Subcutaneous abdominal adipose tissue (tissue), 5 donors: Measurements from ENCODE around the gene THADA.

Source experiments
- H3K27ac ChIP-seq: one replicate; pipeline ENCODE4 v1.7.0; 2013; ENCODE audit warnings: low read depth, mild to moderate bottlenecking, inconsistent platforms, low read length, moderate library complexity
- H3K27me3 ChIP-seq, 5 donors: one replicate each; pipeline ENCODE4 v1.7.0; 2013; ENCODE audit warnings: low read length in 5 of 5, inconsistent platforms in 1 of 5; ENCODE audit not compliant: control insufficient read depth in 5 of 5, insufficient read depth in 4 of 5
- H3K36me3 ChIP-seq, 5 donors: one replicate each; pipeline ENCODE4 v1.7.0; 2013; ENCODE audit warnings: low read length in 5 of 5; ENCODE audit not compliant: control insufficient read depth in 5 of 5, insufficient read depth in 5 of 5
- H3K4me1 ChIP-seq, 5 donors: one replicate each; pipeline ENCODE4 v1.7.0; 2013; ENCODE audit warnings: low read length in 5 of 5, mild to moderate bottlenecking in 3 of 5, moderate library complexity in 1 of 5; ENCODE audit not compliant: control insufficient read depth in 5 of 5, insufficient read depth in 5 of 5
- H3K4me3 ChIP-seq, 5 donors: one replicate each; pipeline ENCODE4 v1.7.0; 2013; ENCODE audit warnings: low read length in 5 of 5, low read depth in 1 of 5
- H3K9ac ChIP-seq, 5 donors: one replicate each; pipeline ENCODE4 v1.7.0; 2013; ENCODE audit warnings: low read length in 5 of 5, mild to moderate bottlenecking in 4 of 5, moderate library complexity in 3 of 5
- H3K9me3 ChIP-seq, 5 donors: one replicate each; pipeline ENCODE4 v1.7.0; 2013; ENCODE audit warnings: low read length in 5 of 5; ENCODE audit not compliant: control insufficient read depth in 5 of 5
- donor health status: healthy.
- donor health status: healthy.
- donor health status: healthy.
- donor health status: healthy.
- donor health status: healthy.

THADA gene

DNA sequence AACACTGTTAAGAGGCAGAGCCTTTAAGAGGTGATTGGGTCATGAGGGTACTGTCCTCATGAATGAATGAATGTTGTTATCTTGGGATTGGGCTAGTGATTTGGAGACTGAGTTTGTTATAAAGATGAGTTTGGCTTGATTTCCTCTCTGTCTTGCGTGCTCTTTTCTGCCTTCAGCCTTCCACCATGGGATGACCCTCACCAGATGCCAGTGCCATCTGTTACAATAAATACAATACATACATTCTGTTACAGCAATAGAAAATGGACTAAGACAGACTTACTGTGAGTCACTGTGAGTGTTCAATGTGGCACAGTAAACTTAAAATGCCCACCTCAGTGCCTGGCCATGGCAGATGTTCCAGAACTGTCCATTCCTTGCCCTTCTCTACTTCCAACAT, 274.4 kb downstream of the THADA start:
- H3K36me3 ChIP-seq: peaks cover 0 to 10% (median 3%) of the 10 kb centered on the region in 5 donors
- H3K9me3 ChIP-seq: no peaks in the 10 kb centered on the region

DNA sequence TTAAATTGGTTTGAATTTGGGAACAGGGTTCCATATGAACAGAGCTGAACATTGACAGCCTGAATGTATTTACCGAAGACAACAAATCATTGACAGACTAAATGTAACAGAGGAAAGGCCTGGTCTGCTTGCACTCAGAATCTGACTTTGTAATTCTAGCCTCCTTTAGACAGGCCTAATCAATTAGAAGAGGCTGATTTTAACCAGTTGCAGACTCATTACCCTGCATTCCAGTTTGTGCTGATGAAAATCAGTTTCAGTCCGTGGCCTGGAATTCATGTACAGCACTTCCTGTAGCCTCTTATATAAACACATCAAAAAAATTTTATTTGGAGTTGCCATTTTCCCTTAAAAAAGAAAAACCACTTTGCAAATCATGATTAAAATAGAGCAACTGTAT, 276.3 kb downstream of the THADA start:
- Histone ChIP-seq H3K9ac (no peak overlapping the region), H3K27me3 (no peaks in the 10 kb centered on the region), H3K36me3 (peaks cover 0 to 14% (median 3%) of the 10 kb centered on the region in 5 donors), H3K4me1 (peaks cover 0 to 13% (median 9%) of the 10 kb centered on the region in 5 donors), H3K4me3 (no peak overlapping the region), H3K27ac (no peak overlapping the region), H3K9me3 (no peaks in the 10 kb centered on the region)

More for the DNA sequence above, 274.4 kb downstream of the THADA start:
- no peak overlapping the region for H3K27ac ChIP-seq
- peaks cover 0 to 23% (median 20%) of the 10 kb centered on the region in 5 donors for H3K4me1 ChIP-seq
- H3K27me3 ChIP-seq: no peaks in the 10 kb centered on the region
- H3K4me3 ChIP-seq: no peak overlapping the region
- no peak overlapping the region for H3K9ac ChIP-seq

DNA sequence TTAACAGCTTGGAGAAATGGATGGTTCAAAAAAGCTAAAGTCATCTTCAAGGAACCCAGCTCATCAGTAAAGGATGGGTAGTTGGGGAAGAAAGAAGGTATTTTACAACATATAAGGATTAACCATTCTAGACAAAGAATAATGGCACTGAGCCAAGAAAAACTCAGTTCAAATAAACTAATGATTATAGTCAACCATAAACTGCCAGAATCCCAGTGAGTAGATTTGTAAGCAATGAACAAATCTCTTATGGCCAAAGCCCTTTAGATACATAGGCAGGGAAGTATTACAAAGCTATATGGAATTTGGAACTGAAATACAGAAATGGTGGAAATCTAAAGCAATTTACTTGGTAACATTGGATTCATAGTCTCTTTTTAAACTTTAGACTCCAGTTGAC, 277.0 kb downstream of the THADA start:
- Histone ChIP-seq H3K9me3 (no peaks in the 10 kb centered on the region), H3K9ac (no peak overlapping the region), H3K27me3 (no peaks in the 10 kb centered on the region), H3K36me3 (peaks cover 0 to 14% (median 3%) of the 10 kb centered on the region in 5 donors), H3K4me1 (peaks cover 0 to 6% (median 2%) of the 10 kb centered on the region in 5 donors), H3K27ac (no peak overlapping the region), H3K4me3 (no peak overlapping the region)

DNA sequence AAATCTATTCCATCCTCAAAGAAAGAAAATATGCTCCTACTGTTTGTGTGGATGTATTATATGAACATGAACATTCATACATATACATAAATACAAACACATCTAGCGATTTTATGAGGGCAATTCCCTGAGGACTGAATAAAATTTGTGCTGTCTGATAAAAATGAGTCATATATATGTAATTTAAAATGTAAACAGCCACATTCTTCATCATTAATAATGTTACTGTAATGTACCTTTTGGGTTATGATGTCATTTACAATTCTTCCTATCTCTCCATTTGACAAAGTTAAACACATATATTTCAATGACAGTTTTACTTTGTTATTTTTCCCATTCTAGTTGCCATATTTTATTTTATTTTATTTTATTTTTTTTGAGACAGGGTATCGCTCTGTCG, 278.2 kb downstream of the THADA start:
- no peaks in the 10 kb centered on the region for H3K27me3 ChIP-seq
- H3K4me1 ChIP-seq: peaks cover 0 to 12% (median 10%) of the 10 kb centered on the region in 5 donors
- H3K27ac ChIP-seq: no peak overlapping the region
- H3K4me3 ChIP-seq: no peak overlapping the region
- H3K36me3 ChIP-seq: peaks cover 0 to 14% (median 3%) of the 10 kb centered on the region in 5 donors
- H3K9ac ChIP-seq: no peak overlapping the region
- H3K9me3 ChIP-seq: no peaks in the 10 kb centered on the region

DNA sequence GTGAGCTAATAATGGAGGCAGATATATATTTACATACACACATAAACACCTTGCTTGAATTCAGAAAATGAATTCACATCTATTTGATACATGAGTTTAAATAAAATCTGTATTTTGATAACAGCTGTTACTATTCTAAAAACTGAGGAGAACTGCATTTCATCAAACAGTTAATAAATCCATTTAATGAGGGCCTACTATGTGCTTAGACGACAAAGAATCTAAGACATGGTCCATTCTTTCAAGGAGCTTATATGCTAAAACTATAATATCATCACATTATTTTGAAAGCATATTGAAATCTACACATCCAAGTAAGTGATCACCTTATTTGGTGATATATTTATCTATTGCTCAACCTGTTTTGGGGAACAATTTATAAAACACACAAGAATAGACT, 278.6 kb downstream of the THADA start:
- Histone ChIP-seq H3K9ac (no peak overlapping the region), H3K27me3 (no peaks in the 10 kb centered on the region), H3K4me1 (peaks cover 0 to 17% (median 14%) of the 10 kb centered on the region in 5 donors), H3K9me3 (no peaks in the 10 kb centered on the region), H3K4me3 (no peak overlapping the region), H3K27ac (no peak overlapping the region), H3K36me3 (peaks cover 0 to 14% (median 3%) of the 10 kb centered on the region in 5 donors)

DNA sequence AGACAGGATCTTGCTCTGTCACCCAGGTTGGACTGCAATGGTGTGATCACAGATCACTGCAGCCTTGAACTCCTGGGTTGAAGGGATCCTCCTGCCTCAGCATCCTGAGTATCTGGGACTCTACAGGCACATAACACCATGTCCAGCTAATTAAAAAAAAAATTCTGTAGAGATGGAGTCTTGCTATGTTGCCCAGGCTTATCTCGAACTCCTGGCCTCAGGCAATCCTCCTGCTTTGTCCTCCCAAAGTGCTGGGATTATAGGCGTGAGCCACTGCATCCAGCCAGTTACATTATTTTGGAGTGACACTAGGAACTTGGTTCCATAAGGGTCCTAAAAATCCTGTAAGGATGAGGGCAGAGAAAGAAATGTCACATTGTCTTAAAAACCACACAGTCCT, 280.4 kb downstream of the THADA start:
- no peaks in the 10 kb centered on the region for H3K27me3 ChIP-seq
- H3K4me1 ChIP-seq: peaks cover 0 to 24% (median 23%) of the 10 kb centered on the region in 5 donors
- H3K9me3 ChIP-seq: no peaks in the 10 kb centered on the region
- H3K4me3 ChIP-seq: no peak overlapping the region
- no peak overlapping the region for H3K27ac ChIP-seq
- H3K36me3 ChIP-seq: peaks cover 0 to 11% (median 3%) of the 10 kb centered on the region in 5 donors
- H3K9ac ChIP-seq: no peak overlapping the region

DNA sequence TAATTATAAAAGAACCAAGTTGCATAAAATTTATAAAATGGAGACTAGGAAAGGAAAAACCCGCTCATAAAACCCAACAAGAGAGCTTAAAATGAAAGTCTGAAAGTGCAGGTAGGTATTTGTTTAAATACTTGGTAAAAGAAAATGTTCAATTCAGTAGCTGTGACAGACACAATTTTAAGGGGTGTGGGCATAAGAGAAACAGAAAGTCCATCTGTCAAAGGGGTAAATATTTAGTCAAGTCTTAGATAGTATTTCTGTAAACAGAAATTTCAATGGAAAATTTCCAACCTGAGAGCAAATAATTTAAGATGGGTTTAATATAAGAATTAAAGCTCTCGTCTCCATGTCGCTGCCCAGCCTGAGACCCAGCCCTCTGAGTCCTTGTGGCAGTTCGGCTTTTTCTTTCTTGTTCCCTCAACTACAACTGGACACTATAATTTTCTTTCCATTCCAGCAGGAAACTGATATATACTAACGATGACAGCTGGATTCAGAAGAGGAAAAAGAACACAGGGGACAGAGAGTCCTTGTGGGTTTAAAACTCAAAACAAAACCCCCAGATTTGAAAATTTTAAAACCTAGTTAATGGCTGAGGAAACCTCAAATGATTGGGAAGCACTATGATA, 281.4 kb downstream of the THADA start:
- peaks cover 0 to 9% (median under 1%) of the 10 kb centered on the region in 5 donors for H3K36me3 ChIP-seq
- no peaks in the 10 kb centered on the region for H3K9me3 ChIP-seq
- H3K4me3 ChIP-seq: no peak overlapping the region
- no peaks in the 10 kb centered on the region for H3K27me3 ChIP-seq
- H3K27ac ChIP-seq: peak overlapping the region; percentile 14
- peak overlapping the region in 1 of 5 donors; percentile 13 for H3K9ac ChIP-seq
- peaks cover 0 to 24% (median 23%) of the 10 kb centered on the region in 5 donors for H3K4me1 ChIP-seq

DNA sequence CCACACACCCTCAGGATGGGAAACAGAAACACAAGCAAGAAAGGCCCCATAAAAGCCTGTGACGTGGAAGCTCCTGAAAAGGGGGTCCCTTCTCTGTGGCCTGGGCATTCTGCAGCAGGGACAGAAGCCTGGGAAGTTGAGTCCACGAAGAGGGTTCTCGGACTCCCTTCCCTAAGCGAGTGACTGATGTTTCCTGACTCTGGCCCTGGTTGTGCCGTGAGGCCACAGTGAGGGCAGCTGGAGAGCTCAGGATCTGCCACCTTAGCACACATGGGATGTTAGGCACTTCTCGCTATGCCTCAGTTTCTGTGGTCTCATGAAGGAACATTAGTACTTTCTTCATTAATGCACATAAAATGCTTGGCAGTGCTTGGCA, 282.2 kb downstream of the THADA start:
- H3K4me1 ChIP-seq: peaks cover 0 to 24% (median 23%) of the 10 kb centered on the region in 5 donors
- H3K9ac ChIP-seq: no peak overlapping the region
- no peaks in the 10 kb centered on the region for H3K9me3 ChIP-seq
- H3K36me3 ChIP-seq: peaks cover 0 to 4% (median 0%) of the 10 kb centered on the region in 5 donors
- no peaks in the 10 kb centered on the region for H3K27me3 ChIP-seq
- H3K4me3 ChIP-seq: no peak overlapping the region
- peak overlapping the region; percentile 75 for H3K27ac ChIP-seq

DNA sequence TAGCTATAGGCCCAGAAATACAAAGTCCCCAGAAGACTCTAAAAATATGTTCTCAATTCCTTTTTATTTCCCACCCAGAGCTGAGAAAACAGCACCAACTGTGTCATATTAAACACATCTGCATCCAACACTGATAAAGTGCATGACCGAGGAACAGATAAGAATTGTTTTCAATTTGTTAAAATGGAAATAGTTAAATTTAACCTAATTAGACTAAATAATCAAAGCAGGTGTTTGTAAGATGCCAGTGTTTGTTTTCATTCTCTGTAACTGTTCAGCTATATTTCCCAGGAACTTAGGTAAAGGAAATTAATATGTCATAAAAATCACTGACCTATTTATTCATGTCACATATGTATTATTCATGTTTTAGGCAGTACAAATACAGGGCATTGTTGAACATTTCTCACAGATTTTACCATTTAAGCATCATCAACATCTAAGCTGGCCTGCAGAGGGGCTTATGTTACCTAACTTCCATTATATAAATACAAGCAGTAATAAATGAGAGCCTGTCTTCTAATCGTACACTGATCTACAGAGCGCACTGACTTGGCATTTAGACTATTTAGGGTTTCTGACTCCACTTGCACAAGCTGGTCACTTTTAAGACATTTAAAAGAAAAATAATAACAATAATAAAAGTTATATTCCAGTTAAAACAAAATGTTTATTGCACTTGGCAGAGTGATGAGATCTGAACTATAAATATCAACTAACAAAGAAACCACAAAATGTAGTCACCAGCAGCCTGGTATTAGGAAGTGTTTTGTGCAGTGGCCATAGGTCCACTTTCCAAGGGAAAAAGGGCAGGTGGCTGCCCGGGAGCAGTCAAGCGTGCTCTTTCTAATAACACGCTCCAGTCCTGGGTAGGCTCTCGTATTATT, 282.8 kb downstream of the THADA start:
- Histone ChIP-seq H3K9me3 (no peaks in the 10 kb centered on the region), H3K36me3 (peaks cover 0 to 4% (median 0%) of the 10 kb centered on the region in 5 donors), H3K27me3 (no peaks in the 10 kb centered on the region), H3K27ac (peak overlapping the region; percentile 75), H3K4me1 (peaks cover 0 to 24% (median 23%) of the 10 kb centered on the region in 5 donors), H3K4me3 (no peak overlapping the region), H3K9ac (peak overlapping the region in 1 of 5 donors; percentile 4)

DNA sequence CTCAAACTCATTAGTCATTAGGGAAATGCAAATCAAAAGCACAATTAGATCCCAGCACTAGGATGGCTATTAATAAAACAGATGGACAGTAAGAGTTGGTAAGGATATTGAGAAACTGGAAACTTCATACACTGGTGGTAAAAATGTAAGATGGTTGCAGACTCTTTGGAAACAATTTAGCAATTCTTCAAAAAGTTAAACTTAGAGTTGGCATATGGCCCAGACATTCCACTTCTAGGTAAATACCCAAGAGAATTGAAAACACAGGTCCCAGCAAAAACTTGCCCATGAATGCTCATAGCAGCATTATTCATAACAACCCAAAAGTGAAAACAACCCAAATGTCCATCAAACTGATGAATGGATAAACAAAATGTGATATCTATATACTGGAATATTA, 284.6 kb downstream of the THADA start:
- peaks cover 3 to 36% (median 33%) of the 10 kb centered on the region in 5 donors for H3K4me1 ChIP-seq
- no peak overlapping the region for H3K9ac ChIP-seq
- no peaks in the 10 kb centered on the region for H3K9me3 ChIP-seq
- H3K27me3 ChIP-seq: no peaks in the 10 kb centered on the region
- H3K36me3 ChIP-seq: peaks cover 0 to 4% (median 0%) of the 10 kb centered on the region in 5 donors
- H3K4me3 ChIP-seq: no peak overlapping the region
- H3K27ac ChIP-seq: peak overlapping the region; percentile 75
